HepG2 (cell line): ENCODE results near the gene ZNF485. TPM values are rescaled to one million over a fixed set of nuclear protein-coding genes. Genes with fewer than 3 reads are reported as not detected.

Source experiments
- GMEB1 ChIP-seq: sonication (generic); formaldehyde crosslinking; IDR thresholded peaks from 2 replicates; pipeline ENCODE4 v1.5.1; 2020; ENCODE audit warnings: missing genetic modification reagents, mild to moderate bottlenecking, borderline replicate concordance
- JUND ChIP-seq: sonication (generic); formaldehyde crosslinking; IDR thresholded peaks from 2 replicates; pipeline ENCODE4 v1.8.0; 2022; ENCODE audit warnings: mild to moderate bottlenecking, missing genetic modification reagents
- PLRG1 ChIP-seq: fragments of 450-650 bp; conservative IDR thresholded peaks from 2 replicates; pipeline ENCODE4 v1.6.1; 2016
- RBM39 ChIP-seq: fragments of 200-400 bp; formaldehyde crosslinking; IDR thresholded peaks from one replicate; pipeline ENCODE4 v1.6.1; 2018; ENCODE audit warnings: antibody characterized with exemption, mild to moderate bottlenecking, low read depth, low read length; ENCODE audit not compliant: poor library complexity, severe bottlenecking
- SATB2 ChIP-seq: sonication (generic); formaldehyde crosslinking; IDR thresholded peaks from 2 replicates; pipeline ENCODE4 v1.5.0; 2020; ENCODE audit warnings: missing genetic modification reagents
- SNAPC4 ChIP-seq: sonication (generic); formaldehyde crosslinking; IDR thresholded peaks from 2 replicates; pipeline ENCODE4 v1.4.0; 2020; ENCODE audit warnings: mild to moderate bottlenecking, missing genetic modification reagents
- SRSF9 ChIP-seq: fragments of 200-400 bp; formaldehyde crosslinking; IDR thresholded peaks from 2 replicates; pipeline ENCODE4 v1.6.1; 2018; ENCODE audit warnings: borderline replicate concordance, mild to moderate bottlenecking, low read depth, low read length; ENCODE audit not compliant: insufficient read depth, poor library complexity, severe bottlenecking
- ZNF350 ChIP-seq: sonication (generic); formaldehyde crosslinking; IDR thresholded peaks from 2 replicates; pipeline ENCODE4 v1.4.0; 2020; ENCODE audit warnings: mild to moderate bottlenecking, low read depth, missing genetic modification reagents, borderline replicate concordance
- ZNF550 ChIP-seq: sonication (generic); formaldehyde crosslinking; IDR thresholded peaks from 2 replicates; pipeline ENCODE4 v1.4.0; 2020; ENCODE audit warnings: mild to moderate bottlenecking, missing genetic modification reagents, borderline replicate concordance
- ZXDC ChIP-seq: sonication (generic); formaldehyde crosslinking; IDR thresholded peaks from 2 replicates; pipeline ENCODE4 v1.5.0; 2020; ENCODE audit warnings: mild to moderate bottlenecking, missing genetic modification reagents
- polyA plus RNA-seq, 8 experiments: library from polyadenylated mRNA; depleted of rRNA in 3 of 8; stranded (reverse) in 7 of 8; unstranded in 1 of 8; fragments of >200 nt; fragmentation: Illumina TruSeq in 4 of 8; extraction: Trizol in 4 of 8; gene quantifications; 2 replicates each; pipeline versions ENCODE4 v1.2.1 to v1.2.3, GENCODE V29; 2011 to 2016; ENCODE audit warnings: low read depth in 4 of 8, missing spikeins in 1 of 8, mixed read lengths in 1 of 8; ENCODE audit not compliant: insufficient read depth in 1 of 8
- total RNA-seq, 5 experiments: library from RNA; depleted of rRNA; stranded (reverse); fragments of >200 nt; fragmentation: Illumina TruSeq; extraction: Trizol; gene quantifications; 2 replicates each; pipeline ENCODE4 v1.2.3, GENCODE V29; 2016; ENCODE audit warnings: low read depth in 1 of 5

ZNF485 gene
- total and polyA plus RNA-seq, 2 of the 13 experiments (the other 11 are each of a cell fraction or from before 2014, with no cell fraction given), result 1.4 to 3.3 TPM

GRCh38 chr10:43648398-43649184 is 42.4 kb downstream of the ZNF485 start, which contains the start of gene ZNF32 (continued):
- TF ChIP-seq ZXDC (CRISPR knock-in tag) (no peak), JUND (no peak), RBM39 (no peak), ZNF550 (CRISPR knock-in tag) (no peak), SNAPC4 (CRISPR knock-in tag) (no peak), SRSF9 (no peak), PLRG1 (no peak), SATB2 (CRISPR knock-in tag) (no peak), ZNF350 (no peak), GMEB1 (CRISPR knock-in tag) (peak; percentile 75)
